Suprapubic skin (tissue), 4 donors: ENCODE data around the gene ADAMTS3.

ENCODE experiments used
- CTCF ChIP-seq, 2 donors: fragments of 200-600 bp in 1 of 2; fragments of 450-650 bp in 1 of 2; sonication (generic) in 1 of 2; IDR thresholded peaks; one replicate each; pipeline ENCODE4 v1.5.1; 2016 to 2019; ENCODE audit warnings: antibody characterized with exemption in 2 of 2, mild to moderate bottlenecking in 1 of 2, moderate library complexity in 1 of 2
- EP300 ChIP-seq: sonication (generic); formaldehyde crosslinking; IDR thresholded peaks from one replicate; pipeline ENCODE4 v1.6.1; 2017; ENCODE audit warnings: antibody characterized with exemption
- POLR2A ChIP-seq, 2 donors: fragments of 450-650 bp; IDR thresholded peaks; one replicate each; pipeline ENCODE4 v1.6.1; 2017; ENCODE audit warnings: antibody characterized with exemption in 2 of 2, mild to moderate bottlenecking in 2 of 2, moderate library complexity in 2 of 2
- POLR2AphosphoS5 ChIP-seq, 3 donors: sonication (generic); formaldehyde crosslinking; IDR thresholded peaks; one replicate each; pipeline ENCODE4 v1.6.1; 2017; ENCODE audit warnings: antibody characterized with exemption in 3 of 3

DNA sequence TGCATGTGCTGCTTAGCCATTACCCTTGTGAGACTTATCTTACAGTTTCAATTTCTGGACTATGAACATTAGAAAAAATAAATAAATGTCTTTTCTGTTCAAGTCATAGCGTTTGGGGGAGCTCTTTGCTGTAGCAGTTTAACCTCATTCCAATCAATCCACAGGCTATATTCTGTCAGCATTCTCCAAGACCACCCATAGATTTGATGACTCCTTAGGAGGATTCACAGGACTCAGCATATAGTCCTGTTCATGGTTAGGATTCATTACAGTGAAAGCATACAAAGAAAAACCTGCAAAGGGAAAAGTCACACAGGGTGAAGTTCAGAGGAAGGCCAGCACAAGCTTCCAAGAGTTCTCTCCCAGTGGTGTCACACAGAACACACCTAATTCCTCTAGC, 180.5 kb downstream of the ADAMTS3 start:
- TF ChIP-seq CTCF (IDR thresholded peaks at IDR 0.05) (no peak), POLR2A (IDR thresholded peaks at IDR 0.05) (no peak), POLR2AphosphoS5 (IDR thresholded peaks at IDR 0.05) (no peak), EP300 (no peak)
